Neural progenitor cell (in vitro differentiated cells): ENCODE measurements around the gene RHBG.

Experiments used
- EZH2 ChIP-seq: fragments of 200-600 bp; sonication (generic); IDR thresholded peaks from 2 replicates; pipeline ENCODE4 v1.6.1; 2017; ENCODE audit warnings: antibody characterized with exemption, mild to moderate bottlenecking, moderate library complexity
- TF ChIP-seq, protein P1 (sequence below): fragments of 200-600 bp; sonication (generic); IDR thresholded peaks from 2 replicates; pipeline ENCODE4 v1.5.1; 2017; ENCODE audit warnings: antibody characterized with exemption, mild to moderate bottlenecking

DNA sequence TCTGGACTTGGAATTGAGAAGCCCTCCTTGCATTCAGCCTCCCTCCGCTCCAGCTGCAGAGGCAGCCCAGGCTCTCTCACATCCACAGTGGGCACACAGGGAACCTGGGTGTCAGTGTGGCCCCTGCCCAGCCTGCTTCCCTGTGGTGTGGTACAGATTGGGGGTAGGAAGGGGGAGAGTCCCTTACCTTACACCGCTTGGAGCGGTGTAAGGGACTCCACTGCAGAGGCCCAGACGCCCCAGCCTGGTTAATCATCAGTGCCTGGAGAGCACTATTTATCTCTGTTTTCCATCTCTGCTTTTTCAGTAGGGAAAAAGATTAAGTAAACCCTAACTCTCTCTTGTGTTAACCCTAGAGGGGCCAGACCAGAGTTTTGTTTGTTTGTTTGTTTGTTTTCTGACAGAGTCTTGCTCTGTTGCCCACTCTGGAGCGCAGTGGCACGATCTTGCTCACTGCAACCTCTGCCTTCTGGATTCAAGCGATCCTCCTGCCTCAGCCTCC is 803 bp upstream of the RHBG start:
- TF ChIP-seq, protein P1, sequence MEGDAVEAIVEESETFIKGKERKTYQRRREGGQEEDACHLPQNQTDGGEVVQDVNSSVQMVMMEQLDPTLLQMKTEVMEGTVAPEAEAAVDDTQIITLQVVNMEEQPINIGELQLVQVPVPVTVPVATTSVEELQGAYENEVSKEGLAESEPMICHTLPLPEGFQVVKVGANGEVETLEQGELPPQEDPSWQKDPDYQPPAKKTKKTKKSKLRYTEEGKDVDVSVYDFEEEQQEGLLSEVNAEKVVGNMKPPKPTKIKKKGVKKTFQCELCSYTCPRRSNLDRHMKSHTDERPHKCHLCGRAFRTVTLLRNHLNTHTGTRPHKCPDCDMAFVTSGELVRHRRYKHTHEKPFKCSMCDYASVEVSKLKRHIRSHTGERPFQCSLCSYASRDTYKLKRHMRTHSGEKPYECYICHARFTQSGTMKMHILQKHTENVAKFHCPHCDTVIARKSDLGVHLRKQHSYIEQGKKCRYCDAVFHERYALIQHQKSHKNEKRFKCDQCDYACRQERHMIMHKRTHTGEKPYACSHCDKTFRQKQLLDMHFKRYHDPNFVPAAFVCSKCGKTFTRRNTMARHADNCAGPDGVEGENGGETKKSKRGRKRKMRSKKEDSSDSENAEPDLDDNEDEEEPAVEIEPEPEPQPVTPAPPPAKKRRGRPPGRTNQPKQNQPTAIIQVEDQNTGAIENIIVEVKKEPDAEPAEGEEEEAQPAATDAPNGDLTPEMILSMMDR, result no peak
- no peak for TF ChIP-seq EZH2
